ENCODE results near the gene MAP3K2. TPM values are rescaled to one million over a fixed set of nuclear protein-coding genes. Genes with fewer than 3 reads are reported as not detected.

Gene MAP3K2
- total and polyA plus RNA-seq, 10 of the 15 experiments (the other 5 are each of a cell fraction or from before 2014, with no cell fraction given) = 2.7 to 39.6 (median 16.1) TPM

DNA sequence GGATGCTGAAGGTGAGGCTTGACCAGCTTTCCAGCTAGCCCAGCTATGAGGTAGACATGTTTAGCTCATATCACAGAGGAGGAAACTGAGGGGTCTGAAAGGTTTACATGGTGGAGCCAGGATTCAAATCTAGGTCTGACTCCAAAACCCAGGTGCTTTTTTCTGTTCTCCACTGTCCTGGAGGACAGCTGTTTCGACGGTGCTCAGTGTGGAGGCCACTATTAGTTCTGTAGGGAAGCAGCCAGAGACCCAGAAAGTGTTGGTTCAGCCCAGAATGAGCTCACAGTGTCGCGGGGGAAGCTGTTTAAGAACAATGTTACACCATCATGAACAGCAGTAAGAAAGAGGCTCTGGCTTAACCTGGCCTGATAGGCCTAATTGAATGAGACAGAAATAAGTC, 41.5 kb upstream of the MAP3K2 start:
- intact Hi-C loops (cut with micrococcal nuclease; ENCODE audit: unreplicated experiment) = no loop called here
- Histone ChIP-seq H3K4me1 (ENCODE audit: control insufficient read depth, insufficient read depth, low read length) (no peaks in the 10 kb centered on the region), H3K27me3 (replicated peaks in 1 of 2; ENCODE audit: control insufficient read depth in 2 of 2, insufficient read depth in 2 of 2, low read length in 1 of 2) (peaks cover 0 to 2% of the 10 kb centered on the region in 2 experiments; a peak in 1 of 4 replicates), H3K79me2 (ENCODE audit: control insufficient read depth, insufficient read depth, low read length) (no peaks in the 10 kb centered on the region), H3K9me3 (replicated peaks; ENCODE audit: control insufficient read depth, insufficient read depth, low read length) (no peaks in the 10 kb centered on the region), H3K4me3 (no peak overlapping the region), H2AFZ (ENCODE audit: control insufficient read depth, low read depth, low read length) (no peak overlapping the region), H3K4me2 (ENCODE audit: control insufficient read depth, insufficient read depth) (no peak overlapping the region), H3K9ac (ENCODE audit: control insufficient read depth, insufficient read depth, low read length) (no peak overlapping the region), H3K36me3 (ENCODE audit: control insufficient read depth in 2 of 2, insufficient read depth in 2 of 2, low read length in 1 of 2) (no peaks in the 10 kb centered on the region), H3K27ac (ENCODE audit: control insufficient read depth, insufficient read depth) (no peak overlapping the region), H4K20me1 (ENCODE audit: control insufficient read depth, insufficient read depth) (no peaks in the 10 kb centered on the region)
- ATAC-seq (no peak), DNase-seq (ENCODE audit: low read depth, low spot score) (no peak), FAIRE-seq (no peak)
- BruUV-seq (replicated peaks) = no TSS peak
- ChIA-PET RAD21 (ENCODE audit: unreplicated experiment) (no interaction called here), SMC1A (ENCODE audit: uncharacterized antibody, unreplicated experiment) (interaction anchor here (1.0 kb wide), 1 partner anchor 105 kb away, joined by 4 read pairs; no protein-coding TSS in a partner anchor), CTCF (no interaction called here), POLR2A (interaction anchor here (0.6 kb wide), 1 partner anchor 51 kb away, joined by 5 read pairs; no protein-coding TSS in a partner anchor)
- in situ Hi-C loops (cut with MboI) = no loop called here
- WGBS (ENCODE audit: insufficient coverage, insufficient replicate concordance, low lambda C conversion rate, missing lambda C conversion rate) = 95% methylated on average over 4 of the region's 4 CpGs
- TF ChIP-seq RELA (IDR thresholded peaks at IDR 0.05; ENCODE audit: borderline replicate concordance, partially characterized antibody) (no peak), SUPT20H (IDR thresholded peaks at IDR 0.05; ENCODE audit: borderline replicate concordance, control insufficient read depth, low read depth, low read length) (no peak), FOXK2 (IDR thresholded peaks at IDR 0.05) (no peak), RELB (IDR thresholded peaks at IDR 0.05; ENCODE audit: low read depth) (no peak), SMC3 (IDR thresholded peaks at IDR 0.05; ENCODE audit: borderline replicate concordance, low read length) (no peak), NR2F1 (conservative IDR thresholded peaks at IDR 0.05) (no peak), SIN3A (IDR thresholded peaks at IDR 0.05; ENCODE audit: low read depth, low read length) (no peak), SPI1 (IDR thresholded peaks at IDR 0.05; ENCODE audit: borderline replicate concordance, insufficient read depth, low read depth, low read length) (no peak), PKNOX1 (IDR thresholded peaks at IDR 0.05) (no peak), ZSCAN29 (IDR thresholded peaks at IDR 0.05) (no peak), USF1 (IDR thresholded peaks at IDR 0.05; ENCODE audit: borderline replicate concordance, extremely low read length, insufficient read depth, low read depth, low read length) (no peak), STAT1 (conservative IDR thresholded peaks at IDR 0.05) (no peak), IKZF1 (conservative IDR thresholded peaks at IDR 0.05) (no peak), ETV6 (conservative IDR thresholded peaks at IDR 0.05 in 1 of 2, IDR thresholded peaks at IDR 0.05 in 1 of 2; ENCODE audit: borderline replicate concordance in 1 of 2, low read depth in 1 of 2) (no peak), SMAD1 (IDR thresholded peaks at IDR 0.05; ENCODE audit: low read depth, partially characterized antibody) (no peak), SP1 (IDR thresholded peaks at IDR 0.05; ENCODE audit: low read depth, low read length) (no peak), EP300 (IDR thresholded peaks at IDR 0.05; ENCODE audit: borderline replicate concordance in 1 of 2, control insufficient read depth in 1 of 2, low read depth in 2 of 2, low read length in 2 of 2) (no peak)
- TF ChIP-seq, protein P1, sequence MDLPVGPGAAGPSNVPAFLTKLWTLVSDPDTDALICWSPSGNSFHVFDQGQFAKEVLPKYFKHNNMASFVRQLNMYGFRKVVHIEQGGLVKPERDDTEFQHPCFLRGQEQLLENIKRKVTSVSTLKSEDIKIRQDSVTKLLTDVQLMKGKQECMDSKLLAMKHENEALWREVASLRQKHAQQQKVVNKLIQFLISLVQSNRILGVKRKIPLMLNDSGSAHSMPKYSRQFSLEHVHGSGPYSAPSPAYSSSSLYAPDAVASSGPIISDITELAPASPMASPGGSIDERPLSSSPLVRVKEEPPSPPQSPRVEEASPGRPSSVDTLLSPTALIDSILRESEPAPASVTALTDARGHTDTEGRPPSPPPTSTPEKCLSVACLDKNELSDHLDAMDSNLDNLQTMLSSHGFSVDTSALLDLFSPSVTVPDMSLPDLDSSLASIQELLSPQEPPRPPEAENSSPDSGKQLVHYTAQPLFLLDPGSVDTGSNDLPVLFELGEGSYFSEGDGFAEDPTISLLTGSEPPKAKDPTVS (IDR thresholded peaks at IDR 0.05; ENCODE audit: low read depth, low read length) = no peak
